Mesangial cell (primary cell): ENCODE data around the gene GNG10. TPM values are rescaled to one million over a fixed set of nuclear protein-coding genes. Genes with fewer than 3 reads are reported as not detected.

Experiments
- total RNA-seq: library from RNA; depleted of rRNA; stranded (reverse); fragments of >200 nt; gene quantifications from 2 replicates; pipeline ENCODE4 v1.2.3, GENCODE V29; 2015

The GNG10 gene
- total RNA-seq: 37.3 and 68.4 TPM in 2 replicates

GRCh38 chr9:111661150-111661801 is at the start of gene GNG10:
Gene GNG10 (plus strand): TSS chr9:111661605. CDS start chr9:111661635, 30 bp downstream.

GRCh38 chr9:111631214-111631971 is 30.0 kb upstream of the GNG10 start, which contains the start of gene DNAJC25:
Gene DNAJC25 (plus strand): TSS chr9:111631334. CDS start chr9:111631408, 74 bp downstream.

Other genes starting within 250 kb of the GNG10 start
- gene ECPAS, start 177.2 kb upstream of the GNG10 start, total RNA-seq: 50.4 and 60.1 TPM in 2 replicates
- gene ZNF483, start 136.4 kb upstream of the GNG10 start, total RNA-seq: 1.1 and 2.3 TPM in 2 replicates
- 44.2 and 72.9 TPM in 2 replicates for gene PTGR1, start 62.0 kb upstream of the GNG10 start, total RNA-seq
- gene DNAJC25, start 30.3 kb upstream of the GNG10 start, total RNA-seq: 5.2 and 5.4 TPM in 2 replicates
- not detected in 2 replicates for gene SHOC1, start 133.3 kb downstream of the GNG10 start, total RNA-seq
- 84.9 and 140 TPM in 2 replicates for gene UGCG, start 235.2 kb downstream of the GNG10 start, total RNA-seq